OCI-LY3 (cell line): Measurements from ENCODE around the gene CD86.

Source experiments
- H2AFZ ChIP-seq: fragments of 200-600, 300-600 bp; shearing (Covaris generic); 2 replicates; pipeline ENCODE4 v1.6.0; 2014; ENCODE audit warnings: antibody characterized with exemption, low read depth, low read length
- H3K27ac ChIP-seq: fragments of 200-600, 300-600 bp; sonication (generic); 2 replicates; pipeline ENCODE4 v1.5.1; 2014; ENCODE audit warnings: mild to moderate bottlenecking, low read length, moderate library complexity, mixed read lengths
- H3K27me3 ChIP-seq: fragments of 200-600, 300-600 bp; sonication (generic); 2 replicates; pipeline ENCODE4 v1.6.1; 2014; ENCODE audit warnings: low read depth, low read length, mixed read lengths
- H3K36me3 ChIP-seq: fragments of 200-600, 300-600 bp; sonication (generic); replicated peaks from 2 replicates; pipeline ENCODE3; 2014; ENCODE audit warnings: low read depth, low read length, mixed read lengths
- H3K4me1 ChIP-seq: fragments of 300-600, 200-600 bp; sonication (generic); 2 replicates; pipeline ENCODE4 v1.6.1; 2014; ENCODE audit warnings: low read length, mixed read lengths
- H3K4me2 ChIP-seq: fragments of 200-600, 300-600 bp; sonication (generic); 2 replicates; pipeline ENCODE4 v1.6.1; 2014; ENCODE audit warnings: low read length, mixed read lengths
- H3K4me3 ChIP-seq: fragments of 300-600, 200-600 bp; sonication (generic); 2 replicates; pipeline ENCODE4 v1.5.1; 2014; ENCODE audit warnings: antibody characterized with exemption, mild to moderate bottlenecking, low read length, moderate library complexity
- H3K79me2 ChIP-seq: fragments of 300-600, 200-600 bp; shearing (Covaris generic); 2 replicates; pipeline ENCODE4 v1.6.1; 2014; ENCODE audit warnings: mild to moderate bottlenecking, low read length, mixed read lengths
- H3K9ac ChIP-seq: fragments of 300-600, 200-600 bp; shearing (Covaris generic); 2 replicates; pipeline ENCODE4 v1.6.0; 2014; ENCODE audit warnings: mild to moderate bottlenecking, low read length, moderate library complexity
- H3K9me3 ChIP-seq: fragments of 200-600, 300-600 bp; shearing (Covaris generic); 2 replicates; pipeline ENCODE4 v1.6.1; 2014; ENCODE audit warnings: low read length, mixed read lengths; ENCODE audit not compliant: insufficient read depth
- H4K20me1 ChIP-seq: fragments of 200-600, 300-600 bp; sonication (generic); 2 replicates; pipeline ENCODE4 v1.6.1; 2016; ENCODE audit warnings: low read length, mixed read lengths; ENCODE audit not compliant: insufficient read depth
- EZH2phosphoT487 ChIP-seq: fragments of 200-600 bp; shearing (Covaris generic); IDR thresholded peaks from 2 replicates; pipeline ENCODE4 v1.6.1; 2018; ENCODE audit warnings: antibody characterized with exemption, mixed run types, low read depth
- TF ChIP-seq, protein P1 (sequence below): fragments of 200-600, 300-600 bp; sonication (generic); IDR thresholded peaks from 2 replicates; pipeline ENCODE4 v1.5.1; 2014; ENCODE audit warnings: antibody characterized with exemption, low read length, low read depth

The CD86 gene

DNA sequence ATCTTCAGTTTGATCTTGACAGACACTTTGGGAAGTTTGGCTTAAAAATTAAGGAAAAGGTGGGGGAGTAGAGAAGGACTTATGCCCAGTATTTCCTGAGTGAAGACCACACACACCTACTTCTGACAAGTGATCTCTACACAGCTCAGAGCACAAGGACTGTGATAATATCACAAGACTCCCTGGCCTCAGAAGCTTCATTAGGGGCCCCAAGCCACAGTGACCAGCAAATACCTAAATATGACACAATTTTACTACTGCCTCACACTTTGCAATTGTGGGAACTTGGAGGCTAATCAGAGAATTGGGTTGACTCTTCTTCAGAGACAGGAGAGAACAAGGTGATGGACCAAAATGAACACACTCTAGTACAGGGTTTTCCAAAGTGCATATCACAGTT, 35.7 kb upstream of the CD86 start:
- H3K4me3 ChIP-seq = no peak overlapping the region
- no peak overlapping the region for H3K9ac ChIP-seq
- no peak for TF ChIP-seq EZH2phosphoT487
- TF ChIP-seq, protein P1, sequence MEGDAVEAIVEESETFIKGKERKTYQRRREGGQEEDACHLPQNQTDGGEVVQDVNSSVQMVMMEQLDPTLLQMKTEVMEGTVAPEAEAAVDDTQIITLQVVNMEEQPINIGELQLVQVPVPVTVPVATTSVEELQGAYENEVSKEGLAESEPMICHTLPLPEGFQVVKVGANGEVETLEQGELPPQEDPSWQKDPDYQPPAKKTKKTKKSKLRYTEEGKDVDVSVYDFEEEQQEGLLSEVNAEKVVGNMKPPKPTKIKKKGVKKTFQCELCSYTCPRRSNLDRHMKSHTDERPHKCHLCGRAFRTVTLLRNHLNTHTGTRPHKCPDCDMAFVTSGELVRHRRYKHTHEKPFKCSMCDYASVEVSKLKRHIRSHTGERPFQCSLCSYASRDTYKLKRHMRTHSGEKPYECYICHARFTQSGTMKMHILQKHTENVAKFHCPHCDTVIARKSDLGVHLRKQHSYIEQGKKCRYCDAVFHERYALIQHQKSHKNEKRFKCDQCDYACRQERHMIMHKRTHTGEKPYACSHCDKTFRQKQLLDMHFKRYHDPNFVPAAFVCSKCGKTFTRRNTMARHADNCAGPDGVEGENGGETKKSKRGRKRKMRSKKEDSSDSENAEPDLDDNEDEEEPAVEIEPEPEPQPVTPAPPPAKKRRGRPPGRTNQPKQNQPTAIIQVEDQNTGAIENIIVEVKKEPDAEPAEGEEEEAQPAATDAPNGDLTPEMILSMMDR = no peak
- H3K27me3 ChIP-seq = peaks cover 5% of the 10 kb centered on the region; the same call in 1 of the 2 replicates
- H3K79me2 ChIP-seq = no peaks in the 10 kb centered on the region
- H2AFZ ChIP-seq = no peak overlapping the region
- H3K9me3 ChIP-seq = peaks cover 14% of the 10 kb centered on the region; the same call in 1 of the 2 replicates
- H4K20me1 ChIP-seq = no peaks in the 10 kb centered on the region
- no peak overlapping the region for H3K4me2 ChIP-seq
- peaks cover 14% of the 10 kb centered on the region for H3K36me3 ChIP-seq
- H3K27ac ChIP-seq = no peak overlapping the region
- H3K4me1 ChIP-seq = peaks cover 37% of the 10 kb centered on the region

DNA sequence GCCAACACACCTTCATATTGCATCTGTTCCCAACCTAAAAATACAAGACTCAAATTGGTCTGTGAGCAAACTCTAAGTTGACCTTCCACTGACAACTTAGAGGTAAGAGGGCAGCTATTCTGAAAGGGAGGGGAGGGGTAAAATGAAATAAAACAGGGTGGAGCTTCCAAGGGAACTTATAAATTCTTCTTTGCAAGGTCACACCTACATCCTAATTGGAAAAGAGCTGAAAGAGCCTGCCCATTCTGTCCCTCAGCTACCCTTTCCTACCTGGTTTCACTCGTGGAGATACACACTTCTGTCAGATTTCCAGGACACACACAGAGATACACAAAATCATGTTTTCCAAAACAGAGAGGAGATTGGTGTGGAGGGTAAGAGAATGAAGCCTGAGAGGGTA, 34.1 kb upstream of the CD86 start:
- Histone ChIP-seq H4K20me1 (no peaks in the 10 kb centered on the region), H3K27ac (no peak overlapping the region), H3K4me1 (peaks cover 32% of the 10 kb centered on the region), H3K4me3 (no peak overlapping the region), H3K9ac (no peak overlapping the region), H2AFZ (no peak overlapping the region), H3K27me3 (peaks cover 5% of the 10 kb centered on the region; the same call in 1 of the 2 replicates), H3K36me3 (peaks cover 7% of the 10 kb centered on the region), H3K4me2 (no peak overlapping the region), H3K9me3 (peaks cover 5% of the 10 kb centered on the region; the same call in 1 of the 2 replicates), H3K79me2 (no peaks in the 10 kb centered on the region)
- TF ChIP-seq, protein P1 = no peak
- no peak for TF ChIP-seq EZH2phosphoT487

DNA sequence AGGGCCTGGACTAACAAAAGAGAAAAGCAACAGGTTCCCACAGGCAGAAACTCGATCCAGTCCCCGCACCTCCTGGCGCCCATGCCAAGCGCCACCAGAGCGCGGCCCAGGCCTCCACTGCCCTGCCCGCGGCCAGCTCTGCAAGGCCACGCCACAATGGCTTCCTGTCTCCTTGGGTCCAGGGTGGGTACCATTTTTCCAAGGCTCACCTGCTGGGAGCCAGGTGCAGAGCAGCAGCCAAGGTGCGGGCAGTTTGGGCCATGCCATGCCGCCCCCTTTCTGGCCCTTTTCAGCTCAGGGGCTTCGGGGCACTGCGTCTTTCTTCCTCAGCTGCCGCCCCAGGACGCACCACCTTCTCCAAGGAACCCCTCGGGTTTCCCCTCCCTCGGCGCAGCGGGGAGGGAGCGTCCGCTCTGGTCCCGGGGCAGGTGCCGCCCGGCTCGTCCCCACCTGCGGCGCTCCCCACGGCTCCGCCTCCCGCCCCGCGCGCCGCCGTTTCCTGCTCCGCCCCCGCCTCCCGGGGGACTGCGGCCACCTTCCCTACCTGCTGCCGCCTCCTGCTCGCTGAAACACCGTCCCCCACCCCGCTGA, 33.3 kb upstream of the CD86 start, which contains the start of gene ILDR1:
Gene ILDR1 (minus strand): TSS at position 437 of the 591 bp plus-strand sequence. CDS start 170 bp downstream, at position 267.
- Histone ChIP-seq H3K9me3 (no peaks in the 10 kb centered on the region), H3K79me2 (no peaks in the 10 kb centered on the region), H4K20me1 (no peaks in the 10 kb centered on the region), H3K27me3 (peaks cover 5% of the 10 kb centered on the region; the same call in 1 of the 2 replicates), H3K4me2 (peak within 1 kb of the TSS; percentile 84), H3K4me3 (peak within 1 kb of the TSS; percentile 75), H3K36me3 (no peaks in the 10 kb centered on the region), H3K9ac (peak within 1 kb of the TSS; percentile 34), H3K4me1 (peaks cover 32% of the 10 kb centered on the region), H3K27ac (no peak within 1 kb of the TSS), H2AFZ (peak within 1 kb of the TSS; percentile 91)
- TF ChIP-seq, protein P1 = no peak
- TF ChIP-seq EZH2phosphoT487 = no peak

DNA sequence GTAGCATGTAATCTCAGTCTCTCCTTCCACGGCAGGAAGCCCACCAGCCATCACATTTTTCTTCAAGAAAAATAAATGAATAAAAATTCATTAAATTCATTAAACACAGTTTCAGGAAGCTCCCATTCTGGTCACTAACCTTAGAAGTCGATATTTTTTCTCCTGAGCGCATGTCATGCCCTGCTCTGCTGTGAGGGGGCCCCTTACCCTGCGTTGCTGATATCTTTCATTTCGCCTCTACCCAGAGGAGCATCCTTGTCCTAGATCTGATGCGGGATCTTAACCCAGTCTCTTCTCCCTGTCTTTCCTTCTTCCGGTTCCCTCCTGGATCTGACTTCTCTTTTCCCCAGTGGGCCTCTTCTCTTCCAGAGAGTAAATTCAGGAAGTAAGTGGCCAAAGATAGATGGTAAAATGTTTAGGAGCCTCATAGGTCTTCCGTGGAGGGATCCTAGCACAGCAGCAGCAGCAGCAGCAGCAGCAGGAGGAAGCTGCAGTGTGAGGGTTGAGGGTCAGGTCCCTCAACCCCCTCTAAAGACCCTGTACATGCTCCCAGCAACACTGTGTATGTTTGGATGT, 31.7 kb upstream of the CD86 start:
- H3K4me3 ChIP-seq = no peak overlapping the region
- peaks cover 5% of the 10 kb centered on the region; the same call in 1 of the 2 replicates for H3K27me3 ChIP-seq
- no peak overlapping the region for H3K4me2 ChIP-seq
- H4K20me1 ChIP-seq = no peaks in the 10 kb centered on the region
- TF ChIP-seq, protein P1 = no peak
- no peak for TF ChIP-seq EZH2phosphoT487
- no peaks in the 10 kb centered on the region for H3K79me2 ChIP-seq
- no peak overlapping the region for H2AFZ ChIP-seq
- H3K36me3 ChIP-seq = no peaks in the 10 kb centered on the region
- no peaks in the 10 kb centered on the region for H3K9me3 ChIP-seq
- peaks cover 32% of the 10 kb centered on the region for H3K4me1 ChIP-seq
- H3K27ac ChIP-seq = no peak overlapping the region
- no peak overlapping the region for H3K9ac ChIP-seq
